Tibial nerve (tissue), 4 donors: ENCODE data around the gene SOX8.

ENCODE experiments used
- EP300 ChIP-seq, 2 donors: sonication (generic); formaldehyde crosslinking; IDR thresholded peaks; one replicate each; pipeline ENCODE4 v1.6.1; 2017; ENCODE audit warnings: antibody characterized with exemption in 2 of 2, mild to moderate bottlenecking in 1 of 2
- POLR2A ChIP-seq, 2 donors: fragments of 450-650 bp; IDR thresholded peaks; one replicate each; pipeline ENCODE4 v1.6.1; 2017; ENCODE audit warnings: antibody characterized with exemption in 2 of 2, mild to moderate bottlenecking in 2 of 2, moderate library complexity in 2 of 2
- TF ChIP-seq, protein P1 (sequence below), 5 experiments: fragments of 200-600 bp in 3 of 5; fragments of 450-650 bp in 2 of 5; sonication (generic) in 3 of 5; IDR thresholded peaks; one replicate each; pipeline ENCODE4 v1.5.1; 2016 to 2019; ENCODE audit warnings: antibody characterized with exemption in 5 of 5, mild to moderate bottlenecking in 3 of 5, moderate library complexity in 2 of 5

DNA sequence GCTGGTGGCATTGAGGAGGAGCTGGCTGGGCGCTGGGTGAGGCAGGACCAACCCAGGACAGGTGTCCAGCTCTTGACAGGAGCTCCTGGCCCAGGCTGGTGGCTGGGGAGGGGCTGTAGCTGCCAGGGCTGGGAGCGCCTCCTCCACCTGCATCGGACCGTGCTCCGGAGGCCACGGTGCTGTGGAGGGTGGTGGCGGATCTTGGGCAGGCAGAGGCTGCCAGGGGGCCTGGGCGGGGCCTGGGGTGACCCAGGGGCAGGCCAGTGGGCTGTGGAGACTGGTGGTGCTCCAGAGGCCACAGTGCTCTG lies 32.0 kb downstream of the SOX8 start:
- TF ChIP-seq, protein P1, sequence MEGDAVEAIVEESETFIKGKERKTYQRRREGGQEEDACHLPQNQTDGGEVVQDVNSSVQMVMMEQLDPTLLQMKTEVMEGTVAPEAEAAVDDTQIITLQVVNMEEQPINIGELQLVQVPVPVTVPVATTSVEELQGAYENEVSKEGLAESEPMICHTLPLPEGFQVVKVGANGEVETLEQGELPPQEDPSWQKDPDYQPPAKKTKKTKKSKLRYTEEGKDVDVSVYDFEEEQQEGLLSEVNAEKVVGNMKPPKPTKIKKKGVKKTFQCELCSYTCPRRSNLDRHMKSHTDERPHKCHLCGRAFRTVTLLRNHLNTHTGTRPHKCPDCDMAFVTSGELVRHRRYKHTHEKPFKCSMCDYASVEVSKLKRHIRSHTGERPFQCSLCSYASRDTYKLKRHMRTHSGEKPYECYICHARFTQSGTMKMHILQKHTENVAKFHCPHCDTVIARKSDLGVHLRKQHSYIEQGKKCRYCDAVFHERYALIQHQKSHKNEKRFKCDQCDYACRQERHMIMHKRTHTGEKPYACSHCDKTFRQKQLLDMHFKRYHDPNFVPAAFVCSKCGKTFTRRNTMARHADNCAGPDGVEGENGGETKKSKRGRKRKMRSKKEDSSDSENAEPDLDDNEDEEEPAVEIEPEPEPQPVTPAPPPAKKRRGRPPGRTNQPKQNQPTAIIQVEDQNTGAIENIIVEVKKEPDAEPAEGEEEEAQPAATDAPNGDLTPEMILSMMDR (IDR thresholded peaks at IDR 0.05): no peak
- TF ChIP-seq EP300 (IDR thresholded peaks at IDR 0.05) (no peak), POLR2A (IDR thresholded peaks at IDR 0.05) (no peak)
